B cell (primary cell): ENCODE measurements around the gene VAV2. TPM values are rescaled to one million over a fixed set of nuclear protein-coding genes. Genes with fewer than 3 reads are reported as not detected.

Source experiments
- ATAC-seq: fragments of 200-7000 bp; cut with Tn5 transposase; one replicate; pipeline ENCODE4 v1.10.0; 2021; ENCODE audit warnings: low read depth, mild to moderate bottlenecking, moderate number of reproducible peaks, moderate library complexity
- CTCF ChIA-PET: fragments of 350-600 bp; sonication (Branson Sonifier 250); formaldehyde crosslinking; loops from one replicate; lab custom pipeline; 2021; ENCODE audit warnings: antibody characterized with exemption, inconsistent platforms; lab: Charles Lee
- POLR2A ChIA-PET: fragments of 350-600 bp; sonication (Branson Sonifier 250); formaldehyde crosslinking; loops from one replicate; lab custom pipeline; 2021; ENCODE audit warnings: antibody characterized with exemption; lab: Charles Lee
- DNase-seq: peaks from one replicate; pipeline ENCODE4 v3.0.0; 2013
- H2AFZ ChIP-seq: 2 replicates; pipeline ENCODE4 v1.6.1; 2012; ENCODE audit warnings: mild to moderate bottlenecking, low read depth, low read length; ENCODE audit not compliant: insufficient read depth, poor library complexity, severe bottlenecking
- H3K27ac ChIP-seq, 2 donors: 1 replicate in 1 of 2; 2 replicates in 1 of 2; pipeline ENCODE4 v1.5.1; 2012 to 2013; ENCODE audit warnings: low read length in 2 of 2, mild to moderate bottlenecking in 2 of 2, moderate library complexity in 1 of 2
- H3K27me3 ChIP-seq, 4 experiments: fragments of 200-600 bp in 1 of 4; sonication (generic) in 1 of 4; replicated peaks in 1 of 4; 1 replicate in 2 of 4; 2 replicates in 2 of 4; pipeline versions ENCODE4 v1.6.1 to v1.7.0; 2013 to 2016; ENCODE audit warnings: low read length in 3 of 4, mild to moderate bottlenecking in 2 of 4, mixed read lengths in 1 of 4, moderate library complexity in 1 of 4; ENCODE audit not compliant: insufficient read depth in 4 of 4, control insufficient read depth in 3 of 4; ENCODE audit errors: control extremely low read depth in 1 of 4
- H3K36me3 ChIP-seq, 2 experiments: replicated peaks in 1 of 2; 1 replicate in 1 of 2; 2 replicates in 1 of 2; pipeline versions ENCODE4 v1.6.1 to v1.7.1; 2013; ENCODE audit warnings: low read length in 1 of 2; ENCODE audit not compliant: insufficient read depth in 2 of 2, control insufficient read depth in 1 of 2; ENCODE audit errors: control extremely low read depth in 1 of 2, extremely low read depth in 1 of 2
- H3K4me1 ChIP-seq, 2 donors: fragments of 200-600 bp in 1 of 2; sonication (generic) in 1 of 2; 1 replicate in 1 of 2; 2 replicates in 1 of 2; pipeline versions ENCODE4 v1.5.1 to v1.6.1; 2013 to 2017; ENCODE audit warnings: low read length in 2 of 2; ENCODE audit not compliant: control insufficient read depth in 2 of 2, insufficient read depth in 2 of 2
- H3K4me2 ChIP-seq: replicated peaks from 2 replicates; pipeline ENCODE3; 2012; ENCODE audit warnings: mild to moderate bottlenecking, low read depth, low read length; ENCODE audit not compliant: poor library complexity, severe bottlenecking
- H3K4me3 ChIP-seq, 5 experiments: fragments of 200-600 bp in 1 of 5; sonication (generic) in 1 of 5; 1 replicate in 3 of 5; 2 replicates in 2 of 5; pipeline versions ENCODE4 v1.5.1 to v1.7.0; 2011 to 2016; ENCODE audit warnings: low read length in 4 of 5, mild to moderate bottlenecking in 4 of 5, low read depth in 2 of 5, control low read depth in 1 of 5, moderate library complexity in 1 of 5; ENCODE audit not compliant: insufficient read depth in 1 of 5; ENCODE audit errors: control extremely low read depth in 1 of 5, extremely low read depth in 1 of 5
- H3K79me2 ChIP-seq: fragments of 200-600 bp; sonication (generic); one replicate; pipeline ENCODE4 v1.6.0; 2016; ENCODE audit warnings: low read length; ENCODE audit not compliant: control insufficient read depth, insufficient read depth
- H3K9ac ChIP-seq: fragments of 200-600 bp; sonication (generic); 2 replicates; pipeline ENCODE4 v1.6.1; 2017; ENCODE audit warnings: mild to moderate bottlenecking, low read length, moderate library complexity
- H3K9me3 ChIP-seq, 3 donors: one replicate each; pipeline versions ENCODE4 v1.6.1 to v1.7.1; 2013; ENCODE audit warnings: low read length in 2 of 3; ENCODE audit not compliant: control insufficient read depth in 2 of 3, insufficient read depth in 1 of 3; ENCODE audit errors: control extremely low read depth in 1 of 3
- H4K20me1 ChIP-seq: 2 replicates; pipeline ENCODE4 v1.6.0; 2012; ENCODE audit warnings: mild to moderate bottlenecking, low read length; ENCODE audit not compliant: insufficient read depth, control insufficient read depth, poor library complexity, severe bottlenecking
- H3K27ac Mint-ChIP-seq: one replicate; pipeline ENCODE4 v1.8.0; 2021; ENCODE audit warnings: mixed read lengths
- H3K27me3 Mint-ChIP-seq: one replicate; pipeline ENCODE4 v1.8.0; 2021; ENCODE audit warnings: mixed read lengths
- H3K4me1 Mint-ChIP-seq: one replicate; pipeline ENCODE4 v1.8.0; 2021; ENCODE audit warnings: mixed read lengths
- H3K4me3 Mint-ChIP-seq: one replicate; pipeline ENCODE4 v1.8.0; 2021; ENCODE audit warnings: mixed read lengths
- H3K9me3 Mint-ChIP-seq: one replicate; pipeline ENCODE4 v1.8.0; 2022; ENCODE audit warnings: mixed read lengths; ENCODE audit not compliant: insufficient read depth
- CTCF ChIP-seq: fragments of 200-600 bp; IDR thresholded peaks from one replicate; pipeline ENCODE4 v1.8.0; 2022; ENCODE audit warnings: antibody characterized with exemption, mild to moderate bottlenecking
- EZH2 ChIP-seq: IDR thresholded peaks from 2 replicates; pipeline ENCODE4 v1.6.1; 2012; ENCODE audit warnings: borderline replicate concordance, low read depth, mild to moderate bottlenecking, moderate library complexity, low read length; ENCODE audit not compliant: insufficient read depth, poor library complexity, severe bottlenecking
- WGBS: methylation state at CpG from one replicate; pipeline ENCODE4 v1.1.5; 2013; ENCODE audit warnings: missing lambda C conversion rate; ENCODE audit not compliant: insufficient coverage; 5-methylcytosine and 5-hydroxymethylcytosine counted together
- intact Hi-C: fragments of 100-400 bp; cut with micrococcal nuclease; formaldehyde crosslinking; loops from one replicate; pipeline ENCODE4 v1.10.0; 2022
- polyA plus RNA-seq: library from polyadenylated mRNA; depleted of rRNA; stranded (reverse); fragments of >200 nt; gene quantifications from 2 replicates; pipeline ENCODE4 v1.2.3, GENCODE V29; 2012
- total RNA-seq, 2 donors: library from RNA; stranded (reverse); fragments of 120-200 nt in 1 of 2; gene quantifications; 1 replicate in 1 of 2; 2 replicates in 1 of 2; pipeline versions ENCODE4 v1.2.3 to v1.2.4, GENCODE V29; 2013 to 2022

Gene VAV2
- total and polyA plus RNA-seq, 2 donors (not counting 1 experiment from before 2014, with no cell fraction given), result 34.4 to 128 TPM

GRCh38 chr9:133930046-133930681, 62.0 kb downstream of the VAV2 start:
- Mint-ChIP-seq H3K4me1 (peaks cover 62% of the 10 kb centered on the region), H3K27ac (peak overlapping the region; percentile 67), H3K4me3 (no peak overlapping the region), H3K9me3 (no peaks in the 10 kb centered on the region), H3K27me3 (no peaks in the 10 kb centered on the region)
- H3K9me3 ChIP-seq, result peaks cover 0 to 2% (median 0%) of the 10 kb centered on the region in 3 donors
- peaks cover 0 to 26% of the 10 kb centered on the region in 2 experiments for H3K36me3 ChIP-seq
- WGBS, result 72% methylated on average over 19 of the region's 20 CpGs
- no peak overlapping the region for H3K4me2 ChIP-seq
- ChIA-PET POLR2A (no interaction called here), CTCF (no interaction called here)
- H3K4me1 ChIP-seq, result peaks cover 8 to 12% of the 10 kb centered on the region in 2 donors
- H3K79me2 ChIP-seq, result peaks cover 99% of the 10 kb centered on the region
- H2AFZ ChIP-seq, result no peak overlapping the region
- no peak for ATAC-seq
- H3K9ac ChIP-seq, result no peak overlapping the region
- H3K4me3 ChIP-seq, result no peak overlapping the region
- intact Hi-C loops, result no loop called here
- no peaks in the 10 kb centered on the region for H3K27me3 ChIP-seq
- H3K27ac ChIP-seq, result no peak overlapping the region
- TF ChIP-seq CTCF (no peak), EZH2 (no peak)
- peaks cover 100% of the 10 kb centered on the region for H4K20me1 ChIP-seq
- DNase-seq, result no peak

GRCh38 chr9:133929599-133929998, 62.5 kb downstream of the VAV2 start:
- Histone ChIP-seq H3K4me1 (peaks cover 8 to 12% of the 10 kb centered on the region in 2 donors), H3K36me3 (peaks cover 0 to 26% of the 10 kb centered on the region in 2 experiments), H3K27me3 (no peaks in the 10 kb centered on the region), H3K79me2 (peaks cover 99% of the 10 kb centered on the region), H2AFZ (no peak overlapping the region), H3K4me3 (no peak overlapping the region), H3K9ac (no peak overlapping the region), H4K20me1 (peaks cover 100% of the 10 kb centered on the region), H3K4me2 (no peak overlapping the region), H3K27ac (peak overlapping the region in 1 of 2 donors; percentile 32), H3K9me3 (peaks cover 0 to 4% (median 0%) of the 10 kb centered on the region in 3 donors)
- Mint-ChIP-seq H3K4me3 (no peak overlapping the region), H3K27ac (peak overlapping the region; percentile 67), H3K9me3 (no peaks in the 10 kb centered on the region), H3K27me3 (no peaks in the 10 kb centered on the region), H3K4me1 (peaks cover 65% of the 10 kb centered on the region)
- TF ChIP-seq EZH2, result no peak
- TF ChIP-seq CTCF, result no peak
- CTCF ChIA-PET, result interaction anchor here (1.5 kb wide), 1 partner anchor 65 kb away, joined by 3 read pairs; no protein-coding TSS in a partner anchor
- ATAC-seq, result no peak
- DNase-seq, result no peak
- 86% methylated on average over 10 of the region's 10 CpGs for WGBS
- POLR2A ChIA-PET, result no interaction called here
- intact Hi-C loops, result no loop called here
